Measurements from ENCODE around the gene IL19. TPM values are rescaled to one million over a fixed set of nuclear protein-coding genes. Genes with fewer than 3 reads are reported as not detected.
A peak's percentile ranks its signal among the peaks of the same experiment; 100 is the strongest.

The IL19 gene
- total RNA-seq, 2 experiments from 2014 or later: not detected

DNA sequence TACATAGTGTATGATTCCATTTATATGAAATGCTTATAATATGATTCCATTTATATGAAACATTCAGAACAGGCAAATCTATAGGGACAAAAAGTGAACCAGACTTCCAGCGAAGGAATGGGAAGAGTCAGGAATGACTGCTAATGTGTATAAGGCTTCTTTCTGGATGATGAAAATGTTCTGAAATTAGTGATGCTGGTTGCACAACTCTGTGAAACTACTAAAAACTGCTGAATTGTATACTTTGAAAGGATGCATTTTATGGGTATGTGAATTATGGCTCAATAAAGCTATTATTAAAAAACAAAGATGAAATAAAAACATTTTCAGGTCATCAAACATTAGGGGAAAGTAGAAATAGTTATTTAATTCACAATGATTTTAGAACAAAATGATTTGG is 112.6 kb downstream of the IL19 start:
- no peaks in the 10 kb centered on the region for H3K4me1 Mint-ChIP-seq (ENCODE audit: low read depth)
- H3K27ac Mint-ChIP-seq: no peak overlapping the region
- ChIA-PET CTCF (interaction anchor here (0.6 to 5.9 kb wide), 12 partner anchors 10 to 157 kb away, joined by 3 to 27 read pairs (median 4); partner anchors contain the start of gene IL20), POLR2A (interaction anchor here (0.5 kb wide), 1 partner anchor 214 kb away, joined by 4 read pairs; no protein-coding TSS in a partner anchor)
- H3K27me3 Mint-ChIP-seq (ENCODE audit: low read depth): peaks cover 12% of the 10 kb centered on the region
- no peak for ATAC-seq
- no peak overlapping the region for H3K4me3 Mint-ChIP-seq
- no peak for DNase-seq
- H3K36me3 Mint-ChIP-seq (ENCODE audit: low read depth): peaks cover 10% of the 10 kb centered on the region
- peaks cover 14% of the 10 kb centered on the region for H3K9me3 Mint-ChIP-seq (ENCODE audit: insufficient read depth)

DNA sequence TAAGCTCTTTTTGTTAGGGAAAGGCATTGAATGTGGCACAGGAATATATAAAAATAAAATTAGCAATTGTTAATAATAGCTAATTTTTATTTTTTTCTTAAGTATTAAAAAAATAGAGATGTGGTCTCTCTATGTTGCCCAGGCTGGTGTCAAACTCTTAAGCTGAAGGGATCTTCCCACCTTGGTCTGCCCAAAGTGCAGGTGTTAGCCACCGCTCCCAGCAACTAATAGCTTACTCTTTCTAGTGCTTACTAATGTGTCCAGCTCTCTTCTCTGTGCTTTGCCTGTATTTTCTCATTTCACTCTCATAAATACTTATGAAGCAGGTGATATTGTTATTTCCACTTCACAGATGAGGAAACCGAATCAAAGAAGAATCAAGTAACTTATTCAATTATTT is 113.3 kb downstream of the IL19 start:
- H3K27ac Mint-ChIP-seq: no peak overlapping the region
- peaks cover 15% of the 10 kb centered on the region for H3K27me3 Mint-ChIP-seq (ENCODE audit: low read depth)
- ChIA-PET POLR2A (no interaction called here), CTCF (interaction anchor here (0.7 to 5.9 kb wide), 14 partner anchors 9 to 157 kb away, joined by 3 to 27 read pairs (median 4); partner anchors contain the start of genes IL20 and IL24)
- H3K9me3 Mint-ChIP-seq (ENCODE audit: insufficient read depth): peaks cover 6% of the 10 kb centered on the region
- DNase-seq: peak; percentile 6
- peaks cover 6% of the 10 kb centered on the region for H3K36me3 Mint-ChIP-seq (ENCODE audit: low read depth)
- no peak for ATAC-seq
- no peak overlapping the region for H3K4me3 Mint-ChIP-seq
- peaks cover 2% of the 10 kb centered on the region for H3K4me1 Mint-ChIP-seq (ENCODE audit: low read depth)

DNA sequence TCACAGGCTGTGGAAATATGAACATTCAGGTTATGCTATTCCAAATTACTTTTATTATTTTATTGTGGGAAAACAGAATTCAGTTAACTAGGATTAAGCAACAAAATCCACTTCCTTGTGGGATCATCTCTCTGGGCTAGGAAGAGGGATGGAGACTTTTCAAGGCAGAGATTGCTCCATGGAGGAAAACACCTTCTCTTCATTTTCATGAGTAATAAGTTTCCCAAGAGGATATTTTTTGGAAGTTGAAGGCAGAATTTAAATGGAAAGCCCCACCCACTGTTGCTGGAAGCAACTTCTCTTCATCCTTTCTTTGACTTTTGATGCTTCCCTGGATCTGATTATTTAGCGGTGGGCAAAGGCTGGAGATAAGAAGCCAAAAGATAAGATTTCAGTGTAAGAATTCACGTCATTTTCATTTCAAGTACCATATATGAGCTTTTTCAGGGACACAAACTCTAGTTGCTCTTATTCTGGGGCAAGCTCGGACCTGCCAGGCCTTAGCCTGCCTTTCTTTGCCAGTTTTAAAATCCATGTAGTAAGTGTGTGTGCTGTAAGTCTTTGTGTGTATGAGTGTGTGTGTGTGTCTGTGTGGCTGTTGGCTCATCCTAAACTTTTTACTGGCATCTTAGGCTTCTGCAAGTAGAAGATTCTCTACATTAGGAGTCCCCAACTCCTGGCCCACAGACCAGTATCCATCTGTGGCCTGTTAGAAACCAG is 114.9 kb downstream of the IL19 start:
- ATAC-seq: no peak
- ChIA-PET POLR2A (no interaction called here), CTCF (interaction anchor here (1.1 to 5.9 kb wide), 6 partner anchors 21 to 76 kb away, joined by 3 to 27 read pairs (median 8); partner anchors contain the start of gene IL20)
- Mint-ChIP-seq H3K27me3 (ENCODE audit: low read depth) (peaks cover 15% of the 10 kb centered on the region), H3K9me3 (ENCODE audit: insufficient read depth) (no peaks in the 10 kb centered on the region), H3K36me3 (ENCODE audit: low read depth) (no peaks in the 10 kb centered on the region), H3K4me3 (no peak overlapping the region), H3K4me1 (ENCODE audit: low read depth) (peaks cover 15% of the 10 kb centered on the region), H3K27ac (no peak overlapping the region)
- DNase-seq: no peak

DNA sequence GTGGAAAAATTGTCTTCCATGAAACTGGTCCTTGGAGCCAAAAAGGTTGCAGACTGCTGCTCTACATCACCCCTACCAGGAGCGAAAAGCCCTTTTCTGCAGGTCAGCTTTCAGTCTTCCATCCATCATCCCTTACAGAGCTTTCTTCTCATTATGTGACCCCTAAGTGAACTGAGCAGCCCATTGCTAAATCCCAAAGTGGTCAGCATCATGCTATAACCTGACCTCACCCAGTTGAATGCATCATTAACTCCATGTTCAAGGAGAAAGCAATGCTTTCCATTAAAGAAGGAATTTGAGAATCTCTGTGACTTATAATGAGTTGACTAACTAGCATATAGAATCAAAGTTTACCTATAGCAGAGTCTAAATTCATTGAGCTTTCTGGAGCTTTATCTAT is 116.3 kb downstream of the IL19 start:
- ChIA-PET POLR2A (no interaction called here), CTCF (interaction anchor here (0.7 to 2.4 kb wide), 4 partner anchors 19 to 95 kb away, joined by 3 to 6 read pairs (median 5); partner anchors contain the start of gene IL20)
- H3K27ac Mint-ChIP-seq: no peak overlapping the region
- peaks cover 15% of the 10 kb centered on the region for H3K27me3 Mint-ChIP-seq (ENCODE audit: low read depth)
- no peak overlapping the region for H3K4me3 Mint-ChIP-seq
- ATAC-seq (no peak), DNase-seq (peak; percentile 1)
- no peaks in the 10 kb centered on the region for H3K36me3 Mint-ChIP-seq (ENCODE audit: low read depth)
- peaks cover 24% of the 10 kb centered on the region for H3K4me1 Mint-ChIP-seq (ENCODE audit: low read depth)
- H3K9me3 Mint-ChIP-seq (ENCODE audit: insufficient read depth): no peaks in the 10 kb centered on the region

DNA sequence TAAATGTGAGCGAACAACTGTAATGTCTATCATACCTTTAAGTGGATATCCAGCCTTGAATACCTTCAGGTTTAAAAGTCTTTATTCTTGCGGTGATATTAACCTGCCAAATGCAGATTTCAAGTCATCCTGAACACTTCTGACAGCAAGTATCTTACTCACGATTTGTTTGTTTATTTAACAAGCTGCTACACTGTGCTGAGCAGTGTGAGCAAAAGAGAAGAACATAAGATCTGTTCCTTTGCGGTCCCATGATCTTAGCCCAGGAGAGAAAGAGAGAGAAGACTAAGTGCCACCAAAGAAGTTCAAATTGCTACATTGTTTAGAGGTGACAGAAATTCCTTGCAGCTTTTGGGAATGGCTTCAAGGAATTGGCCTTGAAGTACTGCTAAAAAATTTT is 117.1 kb downstream of the IL19 start:
- ATAC-seq (no peak), DNase-seq (peak; percentile 12)
- Mint-ChIP-seq H3K4me1 (ENCODE audit: low read depth) (peaks cover 24% of the 10 kb centered on the region), H3K27me3 (ENCODE audit: low read depth) (peaks cover 15% of the 10 kb centered on the region), H3K27ac (no peak overlapping the region), H3K4me3 (no peak overlapping the region), H3K36me3 (ENCODE audit: low read depth) (no peaks in the 10 kb centered on the region), H3K9me3 (ENCODE audit: insufficient read depth) (no peaks in the 10 kb centered on the region)
- ChIA-PET CTCF (interaction anchor here (0.7 to 2.4 kb wide), 10 partner anchors 9 to 94 kb away, joined by 3 to 6 read pairs (median 4); partner anchors contain the start of gene IL20), POLR2A (interaction anchor here (1.3 kb wide), 1 partner anchor 14 kb away, joined by 6 read pairs; no protein-coding TSS in a partner anchor)

DNA sequence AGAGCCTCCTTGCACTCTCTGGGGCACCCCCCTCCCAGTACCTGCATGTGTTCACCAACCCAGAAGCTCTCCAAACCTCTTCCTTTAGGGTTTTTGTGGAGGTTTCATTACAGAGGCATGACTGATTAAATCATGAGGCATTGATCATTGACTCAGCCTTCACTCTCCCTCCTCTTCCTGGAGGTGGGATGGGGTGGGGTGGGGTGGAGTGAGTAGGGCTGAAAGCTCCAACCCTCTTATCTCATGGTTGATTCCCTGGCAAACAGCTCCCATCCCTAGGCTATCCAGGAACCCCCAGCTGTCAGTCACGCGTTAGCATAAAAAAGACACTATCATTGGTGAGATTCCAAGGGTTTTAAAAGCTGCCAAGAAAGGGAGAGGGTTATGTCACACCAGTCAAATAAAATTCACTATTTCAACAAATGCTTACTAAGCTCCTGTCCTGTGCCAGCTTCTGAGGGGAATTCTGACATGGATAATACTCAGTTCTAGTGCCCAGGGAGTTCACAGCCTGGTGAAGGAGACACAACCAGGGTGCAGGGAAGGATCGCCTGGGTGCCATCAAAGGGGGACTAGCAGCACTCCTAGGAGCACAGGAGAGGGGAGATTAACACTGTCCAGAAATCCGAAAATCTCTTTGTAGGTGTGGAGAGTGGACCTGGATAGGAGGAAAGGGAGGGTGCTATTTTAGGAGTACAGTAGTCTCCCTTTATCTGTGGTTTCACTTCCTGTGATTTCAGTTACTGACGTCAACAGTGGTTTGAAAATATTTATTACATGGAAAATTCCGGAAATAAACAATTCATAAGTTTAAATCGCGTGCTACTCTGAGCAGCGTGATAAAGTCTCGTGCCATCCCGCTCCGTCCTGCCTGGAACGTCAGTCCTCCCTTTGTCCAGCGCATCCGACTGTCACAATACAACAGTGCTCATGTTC is 119.8 kb downstream of the IL19 start:
- Mint-ChIP-seq H3K4me3 (no peak overlapping the region), H3K27ac (peak overlapping the region; percentile 45), H3K9me3 (ENCODE audit: insufficient read depth) (no peaks in the 10 kb centered on the region), H3K27me3 (ENCODE audit: low read depth) (peaks cover 12% of the 10 kb centered on the region), H3K36me3 (ENCODE audit: low read depth) (no peaks in the 10 kb centered on the region), H3K4me1 (ENCODE audit: low read depth) (peaks cover 24% of the 10 kb centered on the region)
- ATAC-seq: no peak
- POLR2A ChIA-PET: no interaction called here
- DNase-seq: no peak
- CTCF ChIA-PET: interaction anchor here (1.0 to 1.4 kb wide), 3 partner anchors 12 to 25 kb away, joined by 3 to 4 read pairs (median 3); partner anchors contain the start of gene IL20

DNA sequence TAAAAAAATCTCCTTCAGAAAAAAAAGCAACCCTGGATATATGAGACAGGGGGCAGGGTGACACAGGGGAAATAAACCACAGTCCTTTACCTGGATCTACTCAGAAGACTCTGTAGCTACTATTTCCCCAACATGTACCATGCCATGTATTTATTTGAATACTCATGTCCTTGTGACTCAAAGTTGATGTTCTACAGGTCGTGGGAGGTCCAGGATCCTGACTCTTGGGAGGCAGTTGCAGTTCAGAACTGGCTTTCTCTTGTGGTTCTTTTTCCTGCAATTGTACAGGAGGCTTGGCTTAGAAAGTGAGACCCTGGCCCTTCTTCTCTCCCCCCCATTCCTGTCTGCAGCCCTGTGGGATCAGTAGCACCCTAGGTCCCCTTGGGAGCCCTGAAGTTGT is 120.8 kb downstream of the IL19 start:
- no peaks in the 10 kb centered on the region for H3K36me3 Mint-ChIP-seq (ENCODE audit: low read depth)
- CTCF ChIA-PET: no interaction called here
- H3K4me1 Mint-ChIP-seq (ENCODE audit: low read depth): peaks cover 24% of the 10 kb centered on the region
- DNase-seq (peak; percentile 10), ATAC-seq (no peak)
- H3K27me3 Mint-ChIP-seq (ENCODE audit: low read depth): peaks cover 12% of the 10 kb centered on the region
- no peak overlapping the region for H3K27ac Mint-ChIP-seq
- no peaks in the 10 kb centered on the region for H3K9me3 Mint-ChIP-seq (ENCODE audit: insufficient read depth)
- POLR2A ChIA-PET: no interaction called here
- H3K4me3 Mint-ChIP-seq: no peak overlapping the region

Other genes with a start within 250 kb of the IL19 start
- 10 to 100 TPM; 41.6 to 45.1 TPM for gene EIF2D, start 158.3 kb upstream of the IL19 start, total RNA-seq
- gene DYRK3, start 135.2 kb upstream of the IL19 start, total RNA-seq: 1 to 10 TPM; 5.3 to 5.9 TPM
- gene MAPKAPK2, start 85.9 kb upstream of the IL19 start, total RNA-seq: 10 to 100 TPM; 59.0 to 61.3 TPM
- under 1 TPM in 1 of 2 experiments, not detected in 1; 0.32 TPM for gene IL10, start 1.7 kb downstream of the IL19 start, total RNA-seq
- not detected for gene IL20, start 94.8 kb downstream of the IL19 start, total RNA-seq
- gene IL24, start 126.7 kb downstream of the IL19 start, total RNA-seq: not detected
- gene FCMR, start 151.2 kb downstream of the IL19 start, total RNA-seq: 10 to 100 TPM; 51.5 to 56.8 TPM
- not detected for gene PIGR, start 175.7 kb downstream of the IL19 start, total RNA-seq
- not detected for gene FCAMR, start 199.7 kb downstream of the IL19 start, total RNA-seq

All from activated CD8-positive, alpha-beta T cell treated with anti-CD3 and anti-CD28 coated beads, Interleukin-2, amount 10 ng/mL, durations not matched to agents 7 days and 5 days (primary cell).